ENCODE data around the gene PAQR9.
"Not testable (repeated sequence)": the region's sequence is repeated elsewhere in the genome, so short reads cannot be mapped to it uniquely, and the experiment has no call there.

The PAQR9 gene

DNA sequence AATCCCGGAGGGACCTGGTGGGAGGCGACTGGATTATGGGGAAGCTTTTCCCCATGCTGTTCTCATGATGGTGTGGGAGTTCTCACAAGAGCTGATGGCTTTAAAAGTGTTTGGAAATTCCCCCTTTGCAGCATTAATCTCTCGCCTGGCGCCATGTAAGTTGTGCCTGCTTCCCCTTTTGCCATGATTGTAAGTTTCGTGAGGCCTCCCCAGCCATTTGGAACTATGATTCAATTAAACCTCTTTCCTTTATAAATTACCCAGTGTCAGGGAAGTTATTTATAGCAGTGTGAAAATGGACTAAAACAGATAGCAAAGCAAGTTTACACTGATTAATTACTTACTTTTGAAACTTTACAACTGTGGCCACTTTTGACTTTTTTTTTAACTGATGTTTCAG is 27.2 kb upstream of the PAQR9 start:
- H3K36me3 ChIP-seq (ENCODE audit: low read depth) = no peaks in the 10 kb centered on the region
- no peaks in the 10 kb centered on the region for H3K9me3 ChIP-seq (ENCODE audit: severe bottlenecking)
- TF ChIP-seq, protein P1, sequence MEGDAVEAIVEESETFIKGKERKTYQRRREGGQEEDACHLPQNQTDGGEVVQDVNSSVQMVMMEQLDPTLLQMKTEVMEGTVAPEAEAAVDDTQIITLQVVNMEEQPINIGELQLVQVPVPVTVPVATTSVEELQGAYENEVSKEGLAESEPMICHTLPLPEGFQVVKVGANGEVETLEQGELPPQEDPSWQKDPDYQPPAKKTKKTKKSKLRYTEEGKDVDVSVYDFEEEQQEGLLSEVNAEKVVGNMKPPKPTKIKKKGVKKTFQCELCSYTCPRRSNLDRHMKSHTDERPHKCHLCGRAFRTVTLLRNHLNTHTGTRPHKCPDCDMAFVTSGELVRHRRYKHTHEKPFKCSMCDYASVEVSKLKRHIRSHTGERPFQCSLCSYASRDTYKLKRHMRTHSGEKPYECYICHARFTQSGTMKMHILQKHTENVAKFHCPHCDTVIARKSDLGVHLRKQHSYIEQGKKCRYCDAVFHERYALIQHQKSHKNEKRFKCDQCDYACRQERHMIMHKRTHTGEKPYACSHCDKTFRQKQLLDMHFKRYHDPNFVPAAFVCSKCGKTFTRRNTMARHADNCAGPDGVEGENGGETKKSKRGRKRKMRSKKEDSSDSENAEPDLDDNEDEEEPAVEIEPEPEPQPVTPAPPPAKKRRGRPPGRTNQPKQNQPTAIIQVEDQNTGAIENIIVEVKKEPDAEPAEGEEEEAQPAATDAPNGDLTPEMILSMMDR (IDR thresholded peaks at IDR 0.05; ENCODE audit: poor library complexity, severe bottlenecking) = no peak
- no peak overlapping the region for H3K27ac ChIP-seq (ENCODE audit: poor library complexity, severe bottlenecking)
- H3K4me1 ChIP-seq (ENCODE audit: insufficient read depth, poor library complexity, severe bottlenecking) = no peaks in the 10 kb centered on the region
- DNase-seq (ENCODE audit: low spot score) (no peak), ATAC-seq (ENCODE audit: low read depth) (no peak)
- H3K27me3 ChIP-seq (ENCODE audit: insufficient read depth, poor library complexity, severe bottlenecking) = no peaks in the 10 kb centered on the region
- no peak overlapping the region for H3K4me3 ChIP-seq (ENCODE audit: severe bottlenecking)

DNA sequence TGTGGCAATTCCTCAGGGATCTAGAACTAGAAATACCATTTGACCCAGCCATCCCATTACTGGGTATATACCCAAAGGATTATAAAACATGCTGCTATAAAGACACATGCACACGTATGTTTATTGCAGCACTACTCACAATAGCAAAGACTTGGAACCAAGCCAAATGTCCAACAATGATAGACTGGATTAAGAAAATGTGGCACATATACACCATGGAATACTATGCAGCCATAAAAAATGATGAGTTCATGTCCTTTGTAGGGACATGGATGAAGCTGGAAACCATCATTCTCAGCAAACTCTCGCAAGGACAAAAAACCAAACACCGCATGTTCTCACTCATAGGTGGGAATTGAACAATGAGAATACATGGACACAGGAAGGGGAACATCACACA is 25.4 kb upstream of the PAQR9 start:
- not testable (repeated sequence) for H3K27me3 ChIP-seq (ENCODE audit: insufficient read depth, poor library complexity, severe bottlenecking); ATAC-seq (ENCODE audit: low read depth); H3K27ac ChIP-seq (ENCODE audit: poor library complexity, severe bottlenecking); H3K9me3 ChIP-seq (ENCODE audit: severe bottlenecking); H3K36me3 ChIP-seq (ENCODE audit: low read depth); H3K4me3 ChIP-seq (ENCODE audit: severe bottlenecking); DNase-seq (ENCODE audit: low spot score); H3K4me1 ChIP-seq (ENCODE audit: insufficient read depth, poor library complexity, severe bottlenecking)

DNA sequence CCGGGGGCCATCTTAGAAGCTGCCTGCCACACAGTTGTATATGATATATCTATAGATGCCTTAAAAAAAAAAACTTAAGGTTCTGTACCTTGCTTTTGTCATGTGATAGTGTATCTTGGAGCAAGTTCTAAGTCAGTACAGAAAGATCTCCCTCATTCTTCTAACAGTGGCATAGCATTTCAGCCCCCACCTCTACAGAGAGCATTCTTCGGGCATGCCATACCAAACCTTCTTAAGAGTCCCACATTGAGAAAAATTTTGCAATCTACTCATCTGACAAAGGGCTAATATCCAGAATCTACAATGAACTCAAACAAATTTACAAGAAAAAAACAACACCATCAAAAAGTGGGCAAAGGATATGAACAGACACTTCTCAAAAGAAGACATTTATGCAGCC is 24.7 kb upstream of the PAQR9 start:
- H3K36me3 ChIP-seq (ENCODE audit: low read depth); H3K4me3 ChIP-seq (ENCODE audit: severe bottlenecking); DNase-seq (ENCODE audit: low spot score); ATAC-seq (ENCODE audit: low read depth); H3K4me1 ChIP-seq (ENCODE audit: insufficient read depth, poor library complexity, severe bottlenecking); H3K27me3 ChIP-seq (ENCODE audit: insufficient read depth, poor library complexity, severe bottlenecking); H3K9me3 ChIP-seq (ENCODE audit: severe bottlenecking); H3K27ac ChIP-seq (ENCODE audit: poor library complexity, severe bottlenecking): not testable (repeated sequence)

DNA sequence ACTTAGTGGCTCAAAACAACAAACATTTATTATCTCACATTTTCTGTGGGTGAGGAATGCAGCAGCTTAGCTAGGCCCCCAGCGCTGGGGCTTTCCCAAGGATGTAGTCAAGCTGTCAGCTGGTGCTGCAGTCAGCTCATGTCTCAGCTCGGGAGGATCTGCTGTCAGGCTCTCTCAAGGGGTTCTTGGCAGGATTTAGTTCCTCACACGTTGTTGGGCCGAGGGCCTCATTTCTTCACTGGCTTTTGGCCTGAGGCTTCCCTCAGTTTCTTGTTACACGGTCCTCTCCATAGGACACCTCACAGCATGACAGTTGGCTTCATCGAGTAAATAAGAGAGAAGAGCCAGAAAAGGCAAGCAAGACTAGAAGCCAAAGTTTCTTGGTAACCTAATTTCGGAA is 24.2 kb upstream of the PAQR9 start:
- ATAC-seq (ENCODE audit: low read depth) = no peak
- no peaks in the 10 kb centered on the region for H3K36me3 ChIP-seq (ENCODE audit: low read depth)
- H3K27me3 ChIP-seq (ENCODE audit: insufficient read depth, poor library complexity, severe bottlenecking) = no peaks in the 10 kb centered on the region
- H3K4me1 ChIP-seq (ENCODE audit: insufficient read depth, poor library complexity, severe bottlenecking) = no peaks in the 10 kb centered on the region
- no peak overlapping the region for H3K4me3 ChIP-seq (ENCODE audit: severe bottlenecking)
- no peaks in the 10 kb centered on the region for H3K9me3 ChIP-seq (ENCODE audit: severe bottlenecking)
- DNase-seq (ENCODE audit: low spot score) = no peak
- no peak overlapping the region for H3K27ac ChIP-seq (ENCODE audit: poor library complexity, severe bottlenecking)
- TF ChIP-seq, protein P1 (IDR thresholded peaks at IDR 0.05; ENCODE audit: poor library complexity, severe bottlenecking) = no peak

DNA sequence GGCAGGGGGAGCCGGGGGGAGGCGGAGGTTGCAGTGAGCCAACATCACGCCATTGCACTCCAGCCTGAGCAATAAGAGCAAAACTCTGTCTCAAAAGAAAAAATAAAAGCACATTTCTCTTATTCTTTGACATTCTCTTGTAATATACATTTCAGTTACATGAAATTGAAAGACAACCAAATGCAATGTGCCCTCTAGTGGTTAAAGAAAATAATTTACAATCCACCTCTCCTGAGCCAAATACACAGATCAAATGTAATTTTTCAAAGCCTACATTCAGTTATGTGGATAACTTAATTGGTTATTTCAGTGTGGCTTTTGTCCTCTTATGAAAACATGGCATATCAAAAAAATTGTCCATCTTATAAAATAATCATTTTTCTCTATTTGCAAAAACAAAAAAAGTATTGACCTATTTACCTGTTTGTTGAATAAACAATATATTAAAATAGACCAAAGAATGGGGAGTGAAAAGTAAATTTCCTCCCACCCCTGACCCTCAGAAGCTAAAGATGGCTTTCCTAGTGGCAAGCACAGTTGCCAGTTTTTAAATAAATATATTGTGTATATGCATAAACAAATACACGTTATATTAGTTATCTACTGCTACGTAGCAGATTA is 23.7 kb upstream of the PAQR9 start:
- no peaks in the 10 kb centered on the region for H3K4me1 ChIP-seq (ENCODE audit: insufficient read depth, poor library complexity, severe bottlenecking)
- no peaks in the 10 kb centered on the region for H3K9me3 ChIP-seq (ENCODE audit: severe bottlenecking)
- DNase-seq (ENCODE audit: low spot score) (no peak), ATAC-seq (ENCODE audit: low read depth) (0 out of 3 replicates have a peak, but pooled peaks have one; percentile 45)
- no peak overlapping the region for H3K4me3 ChIP-seq (ENCODE audit: severe bottlenecking)
- TF ChIP-seq, protein P1 (IDR thresholded peaks at IDR 0.05; ENCODE audit: poor library complexity, severe bottlenecking) = peak; percentile 87
- no peaks in the 10 kb centered on the region for H3K36me3 ChIP-seq (ENCODE audit: low read depth)
- H3K27ac ChIP-seq (ENCODE audit: poor library complexity, severe bottlenecking) = no peak overlapping the region
- H3K27me3 ChIP-seq (ENCODE audit: insufficient read depth, poor library complexity, severe bottlenecking) = no peaks in the 10 kb centered on the region

DNA sequence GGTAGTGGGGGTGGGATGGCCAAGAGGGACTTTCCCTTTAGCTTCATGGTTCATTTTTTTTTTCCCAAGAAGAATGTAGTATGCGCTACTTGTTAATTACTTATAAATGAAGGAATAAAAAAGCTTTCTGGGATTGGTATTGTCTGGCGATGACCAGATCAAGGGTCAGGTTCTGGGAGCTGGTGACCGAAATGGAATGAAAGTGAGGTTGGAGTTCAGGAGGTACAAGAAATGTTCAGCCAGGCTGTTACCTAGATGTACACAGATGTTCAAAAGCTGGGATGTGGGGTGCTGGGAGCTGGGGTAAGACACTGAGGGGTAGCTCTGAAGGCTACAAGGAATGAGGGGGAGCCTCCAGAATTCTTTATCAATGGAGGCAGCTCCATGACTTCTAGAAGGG is 20.8 kb upstream of the PAQR9 start:
- Histone ChIP-seq H3K4me1 (ENCODE audit: insufficient read depth, poor library complexity, severe bottlenecking) (no peaks in the 10 kb centered on the region), H3K27ac (ENCODE audit: poor library complexity, severe bottlenecking) (no peak overlapping the region)
- ATAC-seq (ENCODE audit: low read depth) = no peak

More for the DNA sequence above, 20.8 kb upstream of the PAQR9 start:
- TF ChIP-seq, protein P1 (IDR thresholded peaks at IDR 0.05; ENCODE audit: poor library complexity, severe bottlenecking) = no peak
- Histone ChIP-seq H3K27me3 (ENCODE audit: insufficient read depth, poor library complexity, severe bottlenecking) (no peaks in the 10 kb centered on the region), H3K36me3 (ENCODE audit: low read depth) (no peaks in the 10 kb centered on the region), H3K4me3 (ENCODE audit: severe bottlenecking) (no peak overlapping the region), H3K9me3 (ENCODE audit: severe bottlenecking) (no peaks in the 10 kb centered on the region)
- DNase-seq (ENCODE audit: low spot score) = no peak
